Endothelial cell of umbilical vein (primary cell): Measurements from ENCODE around the gene CBX2. TPM values are rescaled to one million over a fixed set of nuclear protein-coding genes. Genes with fewer than 3 reads are reported as not detected.

Experiments
- BruUV-seq: library from RNA; stranded (reverse); fragments of 400-500 nt; replicated peaks from 2 replicates; lab custom pipeline; 2021; lab: Mats Ljungman, UMichigan
- CTCF ChIA-PET: fragments of 300-600, 350-600 bp; sonication (Branson Sonifier 250); formaldehyde crosslinking; loops from one replicate; lab custom pipeline; 2021; ENCODE audit warnings: antibody characterized with exemption, inconsistent platforms; lab: Charles Lee
- POLR2A ChIA-PET: fragments of 300-600, 350-600 bp; sonication (Branson Sonifier 250); formaldehyde crosslinking; loops from one replicate; lab custom pipeline; 2021; ENCODE audit warnings: antibody characterized with exemption, inconsistent platforms; lab: Charles Lee
- DNase-seq: peaks from one replicate; pipeline ENCODE4 v3.0.0-alpha.2; 2011; ENCODE audit warnings: low read depth, low spot score
- FAIRE-seq: peaks from 2 replicates; lab custom pipeline; 2011; peaks lifted over from hg19 to GRCh38; lab: Jason Lieb, UNC
- H2AFZ ChIP-seq: 2 replicates; pipeline ENCODE4 v1.6.0; 2012; ENCODE audit warnings: low read depth, low read length, control low read depth, inconsistent platforms
- H3K27ac ChIP-seq: 2 replicates; pipeline ENCODE4 v1.5.1; 2011; ENCODE audit warnings: low read depth, mild to moderate bottlenecking, control low read depth, low read length, moderate library complexity; ENCODE audit not compliant: insufficient read depth
- H3K27me3 ChIP-seq, 2 experiments: 2 replicates each; pipeline versions ENCODE4 v1.6.0 to v1.6.1; 2011; ENCODE audit warnings: low read length in 2 of 2, mixed read lengths in 1 of 2; ENCODE audit not compliant: control insufficient read depth in 2 of 2, insufficient read depth in 2 of 2
- H3K36me3 ChIP-seq, 2 experiments: 2 replicates in 1 of 2; 3 replicates in 1 of 2; pipeline ENCODE4 v1.5.1; 2011; ENCODE audit warnings: low read length in 2 of 2, mild to moderate bottlenecking in 1 of 2, moderate library complexity in 1 of 2; ENCODE audit not compliant: control insufficient read depth in 2 of 2, insufficient read depth in 2 of 2; ENCODE audit errors: extremely low read depth in 1 of 2
- H3K4me1 ChIP-seq: 3 replicates; pipeline ENCODE4 v1.5.1; 2011; ENCODE audit warnings: mild to moderate bottlenecking, low read length; ENCODE audit not compliant: control insufficient read depth, insufficient read depth; ENCODE audit errors: extremely low read depth
- H3K4me2 ChIP-seq: 2 replicates; pipeline ENCODE4 v1.6.1; 2011; ENCODE audit warnings: low read length, control low read depth, mixed read lengths; ENCODE audit not compliant: insufficient read depth
- H3K4me3 ChIP-seq, 3 experiments: fragments of 200-600 bp in 1 of 3; sonication (generic), shearing (Covaris generic) in 1 of 3; replicated peaks in 1 of 3; 2 replicates each; pipeline ENCODE4 v1.5.1; 2011 to 2016; ENCODE audit warnings: control low read depth in 3 of 3, low read length in 3 of 3, mild to moderate bottlenecking in 2 of 3, inconsistent platforms in 1 of 3, low read depth in 1 of 3, moderate library complexity in 1 of 3; ENCODE audit not compliant: insufficient read depth in 1 of 3
- H3K79me2 ChIP-seq: 2 replicates; pipeline ENCODE4 v1.6.0; 2012; ENCODE audit warnings: low read length, inconsistent platforms; ENCODE audit not compliant: control insufficient read depth, insufficient read depth
- H3K9ac ChIP-seq: replicated peaks from 2 replicates; pipeline ENCODE3; 2011; ENCODE audit warnings: low read length, control low read depth; ENCODE audit not compliant: insufficient read depth; ENCODE audit errors: extremely low read depth
- H3K9me1 ChIP-seq: replicated peaks from 3 replicates; pipeline ENCODE4 v1.6.0; 2011; ENCODE audit warnings: mild to moderate bottlenecking, low read length; ENCODE audit not compliant: control insufficient read depth, insufficient read depth; ENCODE audit errors: extremely low read depth
- H3K9me3 ChIP-seq: replicated peaks from 2 replicates; pipeline ENCODE4 v1.5.1; 2012; ENCODE audit warnings: low read length, inconsistent platforms; ENCODE audit not compliant: control insufficient read depth, insufficient read depth
- H4K20me1 ChIP-seq: replicated peaks from 2 replicates; pipeline ENCODE3; 2011; ENCODE audit warnings: mild to moderate bottlenecking, low read length; ENCODE audit not compliant: control insufficient read depth, insufficient read depth; ENCODE audit errors: extremely low read depth
- CTCF ChIP-seq, 2 donors: IDR thresholded peaks; 1 replicate in 1 of 2; 2 replicates in 1 of 2; pipeline ENCODE4 v1.5.1; 2011; ENCODE audit warnings: low read length in 2 of 2, mild to moderate bottlenecking in 2 of 2, moderate library complexity in 2 of 2, control low read depth in 1 of 2, inconsistent platforms in 1 of 2, low read depth in 1 of 2; ENCODE audit not compliant: insufficient read depth in 1 of 2; ENCODE audit errors: extremely low read depth in 1 of 2
- EZH2 ChIP-seq: IDR thresholded peaks from 2 replicates; pipeline ENCODE4 v1.6.1; 2012; ENCODE audit warnings: borderline replicate concordance, low read depth, mild to moderate bottlenecking, moderate library complexity, low read length, inconsistent platforms; ENCODE audit not compliant: severe bottlenecking
- FOS ChIP-seq: IDR thresholded peaks from 2 replicates; pipeline ENCODE4 v1.6.1; 2011; ENCODE audit warnings: mild to moderate bottlenecking, low read length, moderate library complexity, borderline replicate concordance; ENCODE audit not compliant: insufficient read depth
- GATA2 ChIP-seq: IDR thresholded peaks from 2 replicates; pipeline ENCODE4 v1.7.0; 2011; ENCODE audit warnings: low read depth, mild to moderate bottlenecking, moderate library complexity, mixed read lengths, low read length; ENCODE audit not compliant: insufficient read length, insufficient read depth
- JUN ChIP-seq: IDR thresholded peaks from 2 replicates; pipeline ENCODE4 v1.6.1; 2011; ENCODE audit warnings: borderline replicate concordance, low read depth; ENCODE audit not compliant: insufficient read length, insufficient read depth
- MAX ChIP-seq: IDR thresholded peaks from 2 replicates; pipeline ENCODE4 v1.6.1; 2011; ENCODE audit not compliant: insufficient read depth, insufficient read length
- MYC ChIP-seq: IDR thresholded peaks from one replicate; pipeline ENCODE4 v1.6.1; 2011; ENCODE audit warnings: mild to moderate bottlenecking, low read depth, low read length
- POLR2A ChIP-seq: IDR thresholded peaks from 2 replicates; pipeline ENCODE4 v1.6.1; 2012; ENCODE audit warnings: low read depth, mild to moderate bottlenecking, control low read depth, low read length
- POLR2AphosphoS5 ChIP-seq: IDR thresholded peaks from 2 replicates; pipeline ENCODE4 v1.6.1; 2012; ENCODE audit warnings: low read depth, mild to moderate bottlenecking, control low read depth, low read length, moderate library complexity; ENCODE audit not compliant: insufficient read depth
- dilution Hi-C: fragments of 300-500 bp; cut with MboI; formaldehyde crosslinking; loops from one replicate; pipeline ENCODE4 v1.15.0; 2019; ENCODE audit warnings: low sequenced_read_pairs; ENCODE audit not compliant: extremely low pct_ligation_motif_present
- intact Hi-C: fragments of 100-400 bp; cut with micrococcal nuclease; formaldehyde crosslinking; loops from one replicate; pipeline ENCODE4 v1.10.0; 2022
- polyA plus RNA-seq, 4 experiments: library from polyadenylated mRNA; depleted of rRNA in 3 of 4; stranded (reverse) in 3 of 4; unstranded in 1 of 4; fragments of >200 nt; gene quantifications; 2 replicates each; pipeline versions ENCODE4 v1.2.1 to v1.2.3, GENCODE V29; 2011 to 2012; ENCODE audit warnings: missing spikeins in 1 of 4
- total RNA-seq: library from RNA; stranded (reverse); gene quantifications from 2 replicates; pipeline ENCODE4 v1.2.3, GENCODE V29; 2021

CBX2 gene
- total and polyA plus RNA-seq, 2 donors (not counting 3 experiments of a cell fraction or from before 2014, with no cell fraction given), result 10.5 to 20.0 TPM

- no peaks in the 10 kb centered on the region for H4K20me1 ChIP-seq
- dilution Hi-C loops, result no loop called here
- no peak for DNase-seq
- H3K9me3 ChIP-seq, result no peaks in the 10 kb centered on the region
- TF ChIP-seq MAX (no peak), FOS (no peak), POLR2A (no peak), POLR2AphosphoS5 (no peak), JUN (no peak), EZH2 (no peak), GATA2 (no peak), CTCF (IDR thresholded peaks at IDR 0.05; ENCODE audit: extremely low read depth in 1 of 2, insufficient read depth in 1 of 2, low read depth in 1 of 2, low read length in 2 of 2) (no peak), MYC (no peak)
- no peak overlapping the region for H3K4me3 ChIP-seq
- CTCF ChIA-PET, result interaction anchor here (0.9 to 1.8 kb wide), 4 partner anchors 9 to 47 kb away, joined by 3 to 6 read pairs (median 5); no protein-coding TSS in a partner anchor
- H3K9me1 ChIP-seq, result no peaks in the 10 kb centered on the region
- H3K36me3 ChIP-seq, result peaks cover 0 to 3% of the 10 kb centered on the region in 2 experiments
- no peak overlapping the region for H2AFZ ChIP-seq
- no peaks in the 10 kb centered on the region for H3K79me2 ChIP-seq
- no peak for FAIRE-seq
- no peak overlapping the region for H3K27ac ChIP-seq
- no TSS peak for BruUV-seq
- H3K4me2 ChIP-seq, result no peak overlapping the region
- no peak overlapping the region for H3K9ac ChIP-seq
- intact Hi-C loops, result no loop called here
- peaks cover 13 to 19% of the 10 kb centered on the region in 2 experiments for H3K27me3 ChIP-seq
- POLR2A ChIA-PET, result no interaction called here
- H3K4me1 ChIP-seq, result peaks cover 7% of the 10 kb centered on the region
These were observed 58.6 kb downstream of the CBX2 start for GRCh38 chr17:79836510-79836971.
